HG03571 (cell line): ENCODE data around the gene FAM227A.
"Not testable (repeated sequence)": the region's sequence is repeated elsewhere in the genome, so short reads cannot be mapped to it uniquely, and the experiment has no call there.

ENCODE experiments used
- ATAC-seq: cut with Tn5 transposase; IDR thresholded peaks from one replicate; pipeline ENCODE4 v1.9.1; 2021; ENCODE audit not compliant: unreplicated experiment

The FAM227A gene

DNA sequence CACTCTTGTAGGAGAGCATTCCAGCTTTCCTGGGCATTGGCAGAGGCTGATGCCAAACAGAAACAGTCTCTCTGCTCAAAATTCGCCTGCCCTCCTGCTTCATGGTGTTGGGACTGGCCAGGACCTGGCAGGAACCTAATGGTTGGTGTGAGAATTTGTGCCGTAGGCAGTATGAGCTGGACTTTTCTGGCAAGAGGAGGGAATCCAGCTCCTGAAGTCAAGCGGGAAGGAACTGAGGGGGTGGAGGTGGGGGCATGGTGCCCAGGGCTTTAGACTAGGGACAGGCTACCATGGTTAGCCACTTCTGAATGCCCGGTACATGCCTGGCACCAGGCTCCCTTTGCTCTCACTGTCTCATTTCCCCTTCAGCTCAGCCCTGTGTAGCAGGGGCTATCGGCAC is 18.7 kb upstream of the FAM227A start:
- no peak for ATAC-seq

DNA sequence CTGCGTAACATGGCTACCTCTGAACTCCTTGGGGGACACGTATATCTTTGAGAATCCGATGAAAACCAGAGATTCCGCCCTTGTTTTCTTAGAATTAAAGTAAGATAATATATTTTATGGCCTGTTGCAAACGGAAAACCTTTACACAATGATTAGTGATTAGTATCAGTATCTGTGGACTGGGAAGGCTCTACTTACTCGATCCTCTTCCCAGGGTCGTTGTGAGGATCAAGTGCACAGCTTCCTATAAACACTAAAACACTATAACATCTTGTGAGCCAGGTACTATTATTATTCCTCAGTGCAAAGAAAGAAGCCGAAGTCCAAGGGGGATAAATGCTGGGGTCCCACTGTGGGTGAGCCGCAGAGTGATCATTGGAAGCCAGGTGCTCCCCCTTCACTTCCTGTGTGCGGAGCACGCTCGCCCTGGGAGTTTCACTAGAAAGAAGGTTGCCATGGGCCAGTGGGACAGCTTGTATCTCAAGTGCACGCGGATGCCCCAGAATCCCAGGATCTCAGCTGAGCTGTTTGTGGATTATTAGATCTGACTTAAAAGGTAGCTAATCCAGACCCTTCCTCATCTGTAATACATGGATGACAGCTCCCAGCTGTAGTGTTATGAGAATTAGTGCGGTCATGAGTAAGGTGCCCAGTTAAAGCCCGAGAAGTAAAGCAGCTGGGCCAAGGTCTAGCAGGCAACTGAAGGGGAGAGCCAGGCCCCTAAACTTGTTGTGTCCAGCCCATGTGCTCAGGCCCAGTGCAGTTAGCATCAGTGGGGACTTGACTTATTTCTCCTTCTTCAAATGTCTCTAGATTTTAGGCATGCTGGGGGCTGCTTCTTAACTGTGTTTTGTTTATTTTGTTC is 1.1 kb upstream of the FAM227A start:
- no peak for ATAC-seq

GRCh38 chr22:38655519-38656255 is 505 bp downstream of the FAM227A start:
- peak; percentile 8 for ATAC-seq

DNA sequence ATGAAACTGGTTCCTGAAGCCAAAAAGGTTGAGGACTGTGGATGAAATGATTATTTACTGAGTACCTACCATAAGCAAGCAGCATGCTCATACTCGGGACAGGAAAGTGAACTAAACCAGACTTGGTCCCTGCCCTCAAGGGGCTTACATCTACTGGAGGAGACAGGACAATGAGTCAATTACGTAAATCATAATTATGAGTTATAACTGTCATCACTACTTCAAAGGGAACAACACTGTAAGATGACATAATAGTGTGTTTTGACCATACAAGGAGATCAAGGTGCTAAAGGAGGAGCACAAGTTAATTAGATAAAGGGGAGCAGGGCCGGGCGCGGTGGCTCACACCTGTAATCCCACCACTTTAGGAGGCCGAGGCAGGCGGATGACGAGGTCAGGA is 2.5 kb downstream of the FAM227A start:
- ATAC-seq, result no peak

DNA sequence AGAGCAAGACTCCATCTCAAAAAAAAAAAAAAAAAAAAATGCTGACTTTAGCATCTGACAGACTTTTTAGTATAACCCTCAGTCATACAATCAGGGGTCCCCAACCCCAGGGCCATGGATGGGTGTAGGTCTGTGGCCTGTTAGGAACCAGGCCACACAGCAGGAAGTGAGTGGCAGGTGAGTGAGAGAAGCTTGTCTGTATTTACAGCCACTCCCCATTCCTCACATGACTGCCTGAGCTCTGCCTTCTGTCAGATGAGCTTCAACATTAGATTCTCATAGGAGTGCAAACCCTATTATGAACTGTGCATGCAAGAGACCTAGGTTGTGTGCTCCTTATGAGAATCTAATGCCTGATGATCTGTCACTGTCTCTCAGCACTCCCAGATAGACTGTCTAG is 3.3 kb downstream of the FAM227A start:
- ATAC-seq, result no peak

DNA sequence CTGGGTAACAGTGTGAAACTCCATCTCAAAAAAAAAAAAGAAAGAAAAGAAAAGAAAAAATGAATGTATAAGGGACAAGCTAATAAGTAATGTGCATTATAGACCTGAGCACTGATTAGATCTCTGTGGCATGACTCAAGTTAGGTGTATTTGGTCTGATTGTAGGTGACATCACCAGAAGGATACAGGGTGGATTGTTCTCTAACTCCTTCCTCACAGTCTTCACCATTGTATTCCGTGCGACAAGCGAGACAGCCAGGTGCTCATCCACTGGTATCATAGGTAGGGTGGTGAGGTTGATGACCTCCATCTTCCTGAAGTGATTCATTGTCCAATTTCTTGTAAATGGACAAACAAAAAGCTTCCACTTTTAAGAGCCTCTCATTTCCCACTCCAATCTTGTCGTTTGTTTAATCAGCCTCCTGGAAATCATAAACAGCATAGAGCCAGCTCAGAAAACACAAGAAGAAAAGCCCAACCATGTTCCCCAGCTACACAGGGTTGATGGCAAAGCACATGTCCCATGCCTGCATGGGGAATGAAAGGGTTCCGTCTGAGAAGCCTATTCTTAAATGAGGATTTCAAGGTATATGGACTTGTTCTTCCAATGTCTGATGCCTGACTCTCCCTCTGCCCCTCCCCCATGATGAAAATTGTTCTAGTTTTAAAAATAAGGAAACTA is 6.2 kb downstream of the FAM227A start:
- ATAC-seq, result no peak

- no peak for ATAC-seq
Measured at GRCh38 chr22:38645430-38645829, 10.8 kb downstream of the FAM227A start.

GRCh38 chr22:38644245-38644644 is 11.9 kb downstream of the FAM227A start:
- not testable (repeated sequence) for ATAC-seq

- ATAC-seq, result no peak
Measured at GRCh38 chr22:38641476-38642040, 14.6 kb downstream of the FAM227A start.

DNA sequence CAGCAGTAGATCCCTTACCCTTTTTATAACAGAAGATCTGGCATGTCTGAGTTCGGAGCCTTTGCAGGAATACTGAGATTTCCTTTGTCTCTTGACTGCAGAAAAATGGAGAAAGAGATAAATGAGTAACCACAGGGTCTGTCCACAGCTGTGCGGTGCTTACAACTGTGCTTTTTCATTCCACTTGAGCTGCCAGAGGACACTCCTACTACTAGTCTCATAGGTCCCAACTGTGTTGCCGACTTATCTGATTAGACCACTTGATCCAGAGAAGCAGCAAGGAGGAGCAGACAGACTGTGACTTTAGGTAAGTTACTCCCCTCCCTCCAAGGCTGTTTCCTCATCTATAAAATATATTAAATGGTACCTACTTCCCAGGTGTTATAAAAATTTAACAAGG is 17.5 kb downstream of the FAM227A start:
- ATAC-seq, result no peak

GRCh38 chr22:38638216-38638615 is 18.0 kb downstream of the FAM227A start:
- ATAC-seq, result no peak

DNA sequence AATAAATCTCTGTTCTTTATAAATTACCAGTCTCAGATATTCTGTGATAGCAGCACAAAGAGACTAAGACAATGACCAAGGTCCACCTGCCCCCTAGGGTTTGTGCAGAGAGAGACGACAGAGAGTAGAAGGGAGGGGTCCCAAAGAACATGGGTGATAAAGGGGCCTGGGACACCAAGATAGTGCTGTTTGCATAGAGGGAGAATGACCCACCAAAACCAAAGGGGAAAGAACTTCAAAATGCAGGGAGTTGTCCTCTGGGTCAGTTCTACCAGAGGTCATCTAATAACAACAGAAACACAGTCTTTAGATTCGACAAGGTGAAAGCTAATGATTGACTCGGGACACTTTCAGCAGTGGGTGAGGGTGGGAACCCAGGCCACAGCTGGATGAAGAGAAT is 23.7 kb downstream of the FAM227A start:
- no peak for ATAC-seq

DNA sequence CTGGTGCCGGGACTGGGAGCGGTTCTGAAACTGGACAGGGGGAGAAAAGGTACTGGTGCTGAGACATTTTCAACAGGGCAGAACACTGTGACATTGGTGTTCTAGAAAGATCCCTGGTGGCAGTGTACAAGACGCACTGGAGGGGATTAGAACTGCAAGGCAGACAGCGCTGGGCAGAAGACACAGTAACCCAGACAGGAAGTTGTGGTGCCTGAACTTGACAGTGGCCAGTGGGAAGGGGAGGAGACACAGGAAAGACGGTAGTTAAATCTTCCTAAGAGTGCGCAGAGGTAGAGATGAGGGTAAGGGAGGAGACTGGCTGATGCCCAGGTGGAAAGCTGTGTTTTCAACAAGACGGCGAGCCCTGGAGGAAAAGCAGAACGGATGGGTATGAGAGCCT is 24.5 kb downstream of the FAM227A start:
- no peak for ATAC-seq

DNA sequence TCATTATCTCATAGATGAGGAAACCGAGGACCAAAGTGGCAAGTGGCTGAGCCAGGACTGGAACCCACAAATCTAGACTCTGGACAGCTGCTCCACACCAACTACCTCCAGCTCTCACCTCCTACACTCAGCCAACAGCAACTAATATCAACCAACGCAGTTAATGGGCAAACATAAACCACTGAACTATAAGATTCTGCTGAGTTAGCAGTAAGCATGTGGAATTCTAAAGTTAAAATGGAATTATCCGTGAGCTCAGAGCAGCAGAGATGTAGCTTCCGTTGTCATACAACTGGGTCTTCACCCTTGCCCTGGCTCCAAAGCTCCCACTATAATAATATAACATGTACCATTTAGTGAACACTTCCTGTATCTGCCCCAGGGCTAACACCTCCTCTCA is 27.1 kb downstream of the FAM227A start:
- no peak for ATAC-seq

- ATAC-seq, result no peak
Measured at GRCh38 chr22:38628444-38628843, 27.7 kb downstream of the FAM227A start.

DNA sequence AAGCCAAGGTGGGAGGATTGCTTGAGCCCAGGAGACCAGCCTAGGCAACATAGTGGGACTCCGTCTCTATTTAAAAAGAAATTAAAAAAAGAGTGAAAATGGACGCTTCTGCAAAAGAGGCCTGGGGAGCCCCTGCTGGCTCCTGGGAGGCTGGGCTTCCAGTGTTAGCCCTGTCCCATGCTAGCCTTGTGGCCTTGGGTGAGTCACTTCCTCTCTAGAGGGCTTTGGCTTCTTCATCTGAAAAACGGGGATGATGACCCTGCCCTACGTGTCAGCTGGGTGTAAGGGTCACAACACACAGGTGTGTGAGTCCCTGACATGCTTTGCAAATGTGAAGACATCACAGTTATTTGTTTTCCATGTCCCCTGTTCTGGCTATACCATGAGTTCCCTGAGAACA is 32.8 kb downstream of the FAM227A start:
- no peak for ATAC-seq

DNA sequence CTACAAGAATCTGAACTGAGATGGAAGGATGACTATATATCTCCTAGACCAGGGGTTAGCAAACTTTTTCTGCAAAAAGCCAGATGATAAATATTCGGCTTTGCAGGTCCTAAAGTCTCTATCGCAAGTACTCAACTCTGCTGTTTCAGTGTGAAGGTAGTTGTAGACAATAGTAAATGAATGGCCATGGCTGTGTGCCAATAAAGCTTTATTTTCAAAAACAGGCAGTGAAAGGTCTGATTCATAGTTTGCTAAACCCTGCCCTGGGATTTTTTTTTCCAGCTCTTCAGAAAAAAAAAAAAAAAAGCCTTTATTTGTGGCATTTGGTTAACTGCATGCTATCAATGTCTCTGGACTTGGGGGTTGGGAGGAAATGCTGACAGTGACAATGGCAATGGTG is 37.5 kb downstream of the FAM227A start:
- ATAC-seq, result no peak

- no peak for ATAC-seq
Measured at GRCh38 chr22:38618258-38618657, 37.9 kb downstream of the FAM227A start.

- not testable (repeated sequence) for ATAC-seq
Measured at GRCh38 chr22:38615064-38615405, 41.2 kb downstream of the FAM227A start.

GRCh38 chr22:38614332-38615063 is 41.7 kb downstream of the FAM227A start:
- ATAC-seq, result no peak

GRCh38 chr22:38613588-38613987 is 42.6 kb downstream of the FAM227A start:
- ATAC-seq, result no peak
